ENCODE data around the gene NFE2L2. TPM values are rescaled to one million over a fixed set of nuclear protein-coding genes. Genes with fewer than 3 reads are reported as not detected.

NFE2L2 gene
- total and polyA plus RNA-seq, 9 of the 15 experiments (the other 6 are each of a cell fraction or from before 2014, with no cell fraction given) = 29.3 to 120 (median 59.3) TPM

DNA sequence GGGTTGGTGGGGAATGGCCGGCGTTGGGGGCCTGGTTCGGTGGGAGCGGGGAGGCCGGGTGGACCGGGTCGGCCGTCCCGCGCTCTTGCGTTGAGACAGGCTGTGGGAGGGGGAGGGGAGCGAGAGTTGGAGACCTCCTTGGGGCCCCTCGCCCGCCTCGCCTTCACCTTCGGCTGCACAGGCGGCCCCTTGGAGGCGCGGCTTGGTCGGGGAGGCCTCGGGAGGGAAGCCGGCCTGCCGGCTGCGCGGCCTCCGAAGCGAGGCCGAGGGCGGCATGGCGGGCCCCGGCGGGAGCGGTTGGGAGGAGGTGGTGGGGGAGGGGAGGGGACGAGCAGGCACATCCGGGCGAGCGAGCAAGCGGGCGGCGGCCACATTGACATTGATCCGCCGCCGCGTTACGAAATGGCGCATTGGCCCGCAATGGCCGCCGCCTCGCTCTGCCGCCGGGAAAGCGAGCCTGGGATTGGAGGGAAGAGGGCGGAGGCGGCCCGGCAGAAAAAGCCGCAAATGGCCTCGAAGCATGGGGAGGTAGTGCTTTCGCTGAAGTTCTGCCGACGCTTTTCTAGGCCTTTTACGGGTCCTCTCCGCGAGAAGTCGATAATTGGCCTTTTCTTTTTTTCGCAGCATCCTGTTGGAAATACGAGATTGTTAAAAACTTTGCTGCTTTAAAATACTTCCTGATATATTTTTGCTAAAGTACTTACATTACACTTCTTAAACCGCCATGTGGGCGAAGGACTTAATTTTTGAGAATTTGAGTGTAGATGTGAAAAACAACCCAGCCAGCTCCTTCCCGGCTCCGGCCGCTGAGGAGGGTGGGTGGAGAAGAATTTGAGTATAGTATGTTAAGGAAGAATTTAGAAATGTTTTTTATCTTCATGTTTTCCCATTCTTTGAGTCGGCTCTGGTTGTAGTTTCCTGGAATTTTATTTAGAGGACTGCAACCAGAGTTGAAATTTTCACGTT lies 51.4 kb downstream of the NFE2L2 start (continued):
- TF ChIP-seq NFATC3 (IDR thresholded peaks at IDR 0.05) (no peak), ETV1 (tag; conservative IDR thresholded peaks at IDR 0.05; ENCODE audit: low read depth) (peak; percentile 74), MCM5 (IDR thresholded peaks at IDR 0.05; ENCODE audit: low read depth) (no peak), ARID1B (IDR thresholded peaks at IDR 0.05) (no peak; the same call in 1 of the 2 replicates), ZNF75A (CRISPR knock-in tag; IDR thresholded peaks at IDR 0.05) (no peak), CHD2 (IDR thresholded peaks at IDR 0.05; ENCODE audit: low read depth, low read length) (peak; percentile 73), ZNF175 (CRISPR knock-in tag; IDR thresholded peaks at IDR 0.05; ENCODE audit: low read depth) (peak; percentile 82), KLF16 (IDR thresholded peaks at IDR 0.05) (no peak), TFAM (CRISPR knock-in tag; conservative IDR thresholded peaks at IDR 0.05) (no peak), ZNF174 (CRISPR knock-in tag; IDR thresholded peaks at IDR 0.05) (no peak), FOXJ3 (CRISPR knock-in tag; IDR thresholded peaks at IDR 0.05) (no peak), DDX20 (tag; IDR thresholded peaks at IDR 0.05; ENCODE audit: low read depth) (no peak), ZNF316 (IDR thresholded peaks at IDR 0.05) (peak; percentile 36; the same call in 1 of the 2 replicates), MEIS2 (IDR thresholded peaks at IDR 0.05; ENCODE audit: partially characterized antibody) (peak; percentile 69), HOXB6 (CRISPR knock-in tag; IDR thresholded peaks at IDR 0.05; ENCODE audit: borderline replicate concordance) (no peak), SMAD3 (CRISPR knock-in tag; conservative IDR thresholded peaks at IDR 0.05) (no peak), ZNF311 (CRISPR knock-in tag; IDR thresholded peaks at IDR 0.05) (0 out of 2 replicates have a peak, but pooled peaks have one; percentile 15), ELF4 (CRISPR knock-in tag; IDR thresholded peaks at IDR 0.05) (0 out of 2 replicates have a peak, but pooled peaks have one; percentile 60), EHMT2 (IDR thresholded peaks at IDR 0.05) (no peak)
- TF ChIP-seq, protein P1, sequence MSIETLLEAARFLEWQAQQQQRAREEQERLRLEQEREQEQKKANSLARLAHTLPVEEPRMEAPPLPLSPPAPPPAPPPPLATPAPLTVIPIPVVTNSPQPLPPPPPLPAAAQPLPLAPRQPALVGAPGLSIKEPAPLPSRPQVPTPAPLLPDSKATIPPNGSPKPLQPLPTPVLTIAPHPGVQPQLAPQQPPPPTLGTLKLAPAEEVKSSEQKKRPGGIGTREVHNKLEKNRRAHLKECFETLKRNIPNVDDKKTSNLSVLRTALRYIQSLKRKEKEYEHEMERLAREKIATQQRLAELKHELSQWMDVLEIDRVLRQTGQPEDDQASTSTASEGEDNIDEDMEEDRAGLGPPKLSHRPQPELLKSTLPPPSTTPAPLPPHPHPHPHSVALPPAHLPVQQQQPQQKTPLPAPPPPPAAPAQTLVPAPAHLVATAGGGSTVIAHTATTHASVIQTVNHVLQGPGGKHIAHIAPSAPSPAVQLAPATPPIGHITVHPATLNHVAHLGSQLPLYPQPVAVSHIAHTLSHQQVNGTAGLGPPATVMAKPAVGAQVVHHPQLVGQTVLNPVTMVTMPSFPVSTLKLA (conservative IDR thresholded peaks at IDR 0.05) = peak; percentile 37 to 81
- TF ChIP-seq, protein P2, sequence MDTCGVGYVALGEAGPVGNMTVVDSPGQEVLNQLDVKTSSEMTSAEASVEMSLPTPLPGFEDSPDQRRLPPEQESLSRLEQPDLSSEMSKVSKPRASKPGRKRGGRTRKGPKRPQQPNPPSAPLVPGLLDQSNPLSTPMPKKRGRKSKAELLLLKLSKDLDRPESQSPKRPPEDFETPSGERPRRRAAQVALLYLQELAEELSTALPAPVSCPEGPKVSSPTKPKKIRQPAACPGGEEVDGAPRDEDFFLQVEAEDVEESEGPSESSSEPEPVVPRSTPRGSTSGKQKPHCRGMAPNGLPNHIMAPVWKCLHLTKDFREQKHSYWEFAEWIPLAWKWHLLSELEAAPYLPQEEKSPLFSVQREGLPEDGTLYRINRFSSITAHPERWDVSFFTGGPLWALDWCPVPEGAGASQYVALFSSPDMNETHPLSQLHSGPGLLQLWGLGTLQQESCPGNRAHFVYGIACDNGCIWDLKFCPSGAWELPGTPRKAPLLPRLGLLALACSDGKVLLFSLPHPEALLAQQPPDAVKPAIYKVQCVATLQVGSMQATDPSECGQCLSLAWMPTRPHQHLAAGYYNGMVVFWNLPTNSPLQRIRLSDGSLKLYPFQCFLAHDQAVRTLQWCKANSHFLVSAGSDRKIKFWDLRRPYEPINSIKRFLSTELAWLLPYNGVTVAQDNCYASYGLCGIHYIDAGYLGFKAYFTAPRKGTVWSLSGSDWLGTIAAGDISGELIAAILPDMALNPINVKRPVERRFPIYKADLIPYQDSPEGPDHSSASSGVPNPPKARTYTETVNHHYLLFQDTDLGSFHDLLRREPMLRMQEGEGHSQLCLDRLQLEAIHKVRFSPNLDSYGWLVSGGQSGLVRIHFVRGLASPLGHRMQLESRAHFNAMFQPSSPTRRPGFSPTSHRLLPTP (IDR thresholded peaks at IDR 0.05; ENCODE audit: borderline replicate concordance, extremely low read depth, insufficient read length) = no peak
- TF ChIP-seq, protein P3, sequence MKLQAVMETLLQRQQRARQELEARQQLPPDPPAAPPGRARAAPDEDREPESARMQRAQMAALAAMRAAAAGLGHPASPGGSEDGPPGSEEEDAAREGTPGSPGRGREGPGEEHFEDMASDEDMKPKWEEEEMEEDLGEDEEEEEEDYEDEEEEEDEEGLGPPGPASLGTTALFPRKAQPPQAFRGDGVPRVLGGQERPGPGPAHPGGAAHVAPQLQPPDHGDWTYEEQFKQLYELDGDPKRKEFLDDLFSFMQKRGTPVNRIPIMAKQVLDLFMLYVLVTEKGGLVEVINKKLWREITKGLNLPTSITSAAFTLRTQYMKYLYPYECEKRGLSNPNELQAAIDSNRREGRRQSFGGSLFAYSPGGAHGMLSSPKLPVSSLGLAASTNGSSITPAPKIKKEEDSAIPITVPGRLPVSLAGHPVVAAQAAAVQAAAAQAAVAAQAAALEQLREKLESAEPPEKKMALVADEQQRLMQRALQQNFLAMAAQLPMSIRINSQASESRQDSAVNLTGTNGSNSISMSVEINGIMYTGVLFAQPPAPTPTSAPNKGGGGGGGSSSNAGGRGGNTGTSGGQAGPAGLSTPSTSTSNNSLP (IDR thresholded peaks at IDR 0.05; ENCODE audit: borderline replicate concordance, low read depth, low read length) = no peak

Data from K562 (cell line).